ENCODE measurements around the gene GDPD4.

Gene GDPD4

DNA sequence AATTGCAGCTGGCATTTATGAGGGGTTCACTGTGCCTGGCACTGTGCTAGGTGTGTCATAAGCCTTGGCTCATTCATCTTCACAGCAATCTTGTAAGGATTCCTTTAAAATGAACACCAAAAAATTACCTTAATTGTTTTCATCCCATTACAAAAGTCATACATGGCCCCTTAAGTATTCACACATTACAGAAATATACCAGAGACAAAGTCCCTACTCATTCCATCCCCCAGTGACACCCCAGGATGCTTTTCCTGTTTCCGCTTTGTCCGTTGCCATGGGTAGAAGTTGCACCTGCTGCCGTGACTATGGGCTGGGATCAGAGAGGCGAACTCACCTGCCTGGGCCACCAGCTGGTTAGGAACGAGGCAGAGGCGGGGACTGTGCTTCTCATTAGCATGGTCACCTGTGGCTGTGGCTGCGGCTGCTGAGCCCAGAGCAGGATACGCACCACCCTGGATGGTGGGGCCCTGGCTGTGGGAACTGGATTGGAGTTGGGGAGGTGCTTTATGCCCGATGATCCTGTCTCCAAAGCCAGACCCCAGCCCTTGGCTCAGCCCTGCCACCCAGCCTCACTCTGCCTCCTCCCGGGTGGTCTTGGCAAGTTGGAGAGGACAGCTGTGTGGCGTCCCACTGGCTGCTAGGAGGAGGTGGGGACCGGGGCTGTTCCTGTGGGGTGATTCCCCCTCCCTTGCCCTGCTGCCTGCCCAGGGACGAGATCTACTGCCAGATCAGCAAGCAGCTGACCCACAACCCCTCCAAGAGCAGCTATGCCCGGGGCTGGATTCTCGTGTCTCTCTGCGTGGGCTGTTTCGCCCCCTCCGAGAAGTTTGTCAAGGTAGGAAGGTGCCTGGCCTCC is 112.6 kb downstream of the GDPD4 start:
- no peak for TF ChIP-seq ZNF274 (IDR thresholded peaks at IDR 0.05; ENCODE audit: low read depth, low read length)
- H3K4me3 ChIP-seq (ENCODE audit: low read length): no peak overlapping the region

GRCh38 chr11:77187776-77188632 is 113.5 kb downstream of the GDPD4 start:
- TF ChIP-seq ZNF274 (IDR thresholded peaks at IDR 0.05; ENCODE audit: low read depth, low read length): no peak
- H3K4me3 ChIP-seq (ENCODE audit: low read length): no peak overlapping the region

GRCh38 chr11:77187111-77187750 is 114.3 kb downstream of the GDPD4 start:
- no peak overlapping the region for H3K4me3 ChIP-seq (ENCODE audit: low read length)
- no peak for TF ChIP-seq ZNF274 (IDR thresholded peaks at IDR 0.05; ENCODE audit: low read depth, low read length)

GRCh38 chr11:77186302-77186701 is 115.2 kb downstream of the GDPD4 start:
- no peak overlapping the region for H3K4me3 ChIP-seq (ENCODE audit: low read length)
- no peak for TF ChIP-seq ZNF274 (IDR thresholded peaks at IDR 0.05; ENCODE audit: low read depth, low read length)

- no peak overlapping the region for H3K4me3 ChIP-seq (ENCODE audit: low read length)
- TF ChIP-seq ZNF274 (IDR thresholded peaks at IDR 0.05; ENCODE audit: low read depth, low read length): no peak
Observed at GRCh38 chr11:77184136-77184860, 117.2 kb downstream of the GDPD4 start.

GRCh38 chr11:77183431-77183984 is 118.0 kb downstream of the GDPD4 start:
- H3K4me3 ChIP-seq (ENCODE audit: low read length): no peak overlapping the region
- no peak for TF ChIP-seq ZNF274 (IDR thresholded peaks at IDR 0.05; ENCODE audit: low read depth, low read length)

- H3K4me3 ChIP-seq (ENCODE audit: low read length): no peak overlapping the region
- TF ChIP-seq ZNF274 (IDR thresholded peaks at IDR 0.05; ENCODE audit: low read depth, low read length): no peak
Observed at GRCh38 chr11:77182542-77183430, 118.7 kb downstream of the GDPD4 start.

DNA sequence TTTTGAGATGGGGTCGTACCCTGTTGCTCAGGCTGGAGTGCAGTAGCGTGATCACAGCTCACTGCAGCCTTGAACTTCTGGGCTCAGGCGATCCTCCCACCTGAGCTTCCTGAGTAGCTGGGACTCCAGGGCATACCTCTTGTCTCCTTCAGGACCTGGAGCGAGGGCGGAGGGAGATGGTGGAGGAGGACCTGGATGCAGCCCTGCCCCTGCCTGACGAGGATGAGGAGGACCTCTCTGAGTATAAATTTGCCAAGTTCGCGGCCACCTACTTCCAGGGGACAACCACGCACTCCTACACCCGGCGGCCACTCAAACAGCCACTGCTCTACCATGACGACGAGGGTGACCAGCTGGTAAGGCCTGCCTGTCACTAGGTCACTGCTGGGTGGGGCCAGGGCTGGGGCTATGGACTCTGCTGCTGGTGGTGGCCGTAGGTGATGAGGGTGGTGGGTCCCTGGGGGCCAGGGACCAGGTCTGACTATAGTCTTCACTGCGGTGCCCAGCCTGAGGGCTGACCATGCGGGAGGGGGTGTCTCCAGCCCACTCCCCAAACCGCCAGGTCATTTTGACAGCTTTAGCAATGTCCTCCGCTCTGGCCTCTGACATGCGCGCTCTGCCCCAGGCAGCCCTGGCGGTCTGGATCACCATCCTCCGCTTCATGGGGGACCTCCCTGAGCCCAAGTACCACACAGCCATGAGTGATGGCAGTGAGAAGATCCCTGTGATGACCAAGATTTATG is 119.5 kb downstream of the GDPD4 start:
- no peak overlapping the region for H3K4me3 ChIP-seq (ENCODE audit: low read length)
- TF ChIP-seq ZNF274 (IDR thresholded peaks at IDR 0.05; ENCODE audit: low read depth, low read length): no peak

- TF ChIP-seq ZNF274 (IDR thresholded peaks at IDR 0.05; ENCODE audit: low read depth, low read length): no peak
- H3K4me3 ChIP-seq (ENCODE audit: low read length): no peak overlapping the region
Observed at GRCh38 chr11:77181226-77181625, 120.3 kb downstream of the GDPD4 start.

DNA sequence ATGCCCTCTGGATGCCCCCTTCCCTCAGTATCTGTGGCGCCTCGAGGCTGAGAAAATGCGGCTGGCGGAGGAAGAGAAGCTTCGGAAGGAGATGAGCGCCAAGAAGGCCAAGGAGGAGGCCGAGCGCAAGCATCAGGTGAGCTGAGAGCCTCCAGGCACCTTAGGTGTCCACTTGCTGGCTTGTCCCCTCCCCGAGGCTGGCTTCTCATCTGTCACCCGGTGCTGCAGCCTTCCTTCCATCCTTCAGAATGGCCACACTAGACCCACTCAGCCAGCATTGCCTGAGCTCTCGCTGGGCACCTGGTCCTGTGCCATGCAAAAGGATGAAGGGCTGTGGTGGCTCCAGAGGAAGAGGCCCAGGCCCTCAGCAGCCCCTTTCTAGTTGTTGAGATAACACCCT is 121.1 kb downstream of the GDPD4 start:
- TF ChIP-seq ZNF274 (IDR thresholded peaks at IDR 0.05; ENCODE audit: low read depth, low read length): no peak

GRCh38 chr11:77179681-77180080 is 121.8 kb downstream of the GDPD4 start:
- TF ChIP-seq ZNF274 (IDR thresholded peaks at IDR 0.05; ENCODE audit: low read depth, low read length): no peak
- no peak overlapping the region for H3K4me3 ChIP-seq (ENCODE audit: low read length)

More for the DNA sequence above, 121.1 kb downstream of the GDPD4 start:
- H3K4me3 ChIP-seq (ENCODE audit: low read length): no peak overlapping the region

DNA sequence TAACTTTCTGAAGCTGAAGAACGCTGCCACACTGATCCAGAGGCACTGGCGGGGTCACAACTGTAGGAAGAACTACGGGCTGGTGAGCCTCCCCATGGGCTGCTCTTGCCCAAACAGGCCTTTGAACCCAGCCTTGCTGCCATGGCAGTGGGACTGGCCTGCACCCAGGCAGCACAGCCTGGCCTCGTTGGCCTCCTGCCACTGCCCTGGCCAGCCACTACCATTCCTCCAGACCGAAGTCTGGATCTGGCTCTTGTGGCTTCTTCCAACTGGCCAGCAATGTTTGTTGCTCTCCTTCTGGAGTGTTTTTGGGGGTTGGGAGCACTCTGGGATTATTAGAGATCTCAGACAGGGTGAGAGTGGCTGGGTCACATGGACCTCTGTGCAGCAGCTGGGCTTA is 122.4 kb downstream of the GDPD4 start:
- TF ChIP-seq ZNF274 (IDR thresholded peaks at IDR 0.05; ENCODE audit: low read depth, low read length): no peak
- H3K4me3 ChIP-seq (ENCODE audit: low read length): no peak overlapping the region
